HepG2 (cell line): Measurements from ENCODE around the gene DCUN1D4. TPM values are rescaled to one million over a fixed set of nuclear protein-coding genes. Genes with fewer than 3 reads are reported as not detected.
"Not testable (repeated sequence)": the region's sequence is repeated elsewhere in the genome, so short reads cannot be mapped to it uniquely, and the experiment has no call there.

Source experiments
- ATAC-seq: fragments of 200-7000 bp; cut with Tn5 transposase; 3 replicates; pipeline ENCODE4 v1.9.1; 2020; ENCODE audit warnings: mild to moderate bottlenecking, moderate library complexity
- BruUV-seq: library from RNA; stranded (reverse); fragments of 400-500 nt; replicated peaks from 2 replicates; lab custom pipeline; 2021; lab: Mats Ljungman, UMichigan
- CTCF ChIA-PET: fragments of 300-600 bp; formaldehyde crosslinking; extraction: SDS; loops from one replicate; lab custom pipeline; 2021; ENCODE audit warnings: low total read pairs, inconsistent platforms, low intra/inter-chr PET ratio; lab: Yijun Ruan, JAX
- POLR2A ChIA-PET: fragments of 350-600 bp; sonication (Branson Sonifier 250); formaldehyde crosslinking; loops from one replicate; lab custom pipeline; 2020; ENCODE audit warnings: antibody characterized with exemption, inconsistent platforms; lab: Yijun Ruan, JAX
- DNase-seq: peaks from one replicate; pipeline ENCODE4 v3.0.0-alpha.2; 2015; ENCODE audit warnings: low spot score
- FAIRE-seq: peaks from 3 replicates; lab custom pipeline; 2011; peaks lifted over from hg19 to GRCh38; lab: Jason Lieb, UNC
- H2AFZ ChIP-seq: one replicate; pipeline ENCODE4 v1.6.1; 2011; ENCODE audit warnings: low read length, inconsistent platforms
- H3K27ac ChIP-seq: fragments of 300-600 bp; 3 replicates; pipeline ENCODE4 v1.8.0; 2011; ENCODE audit warnings: mixed run types, mild to moderate bottlenecking, mixed read lengths, low read length, inconsistent platforms; ENCODE audit not compliant: insufficient read depth; ENCODE audit errors: extremely low read length
- H3K27me3 ChIP-seq, 2 experiments: fragments of 200-600 bp in 1 of 2; 2 replicates in 1 of 2; 3 replicates in 1 of 2; pipeline versions ENCODE4 v1.6.0 to v1.8.0; 2011; ENCODE audit warnings: low read length in 2 of 2, mild to moderate bottlenecking in 2 of 2, moderate library complexity in 2 of 2, inconsistent platforms in 1 of 2; ENCODE audit not compliant: insufficient read depth in 2 of 2, control insufficient read depth in 1 of 2
- H3K36me3 ChIP-seq, 2 experiments: fragments of 200-600 bp in 1 of 2; replicated peaks in 1 of 2; 2 replicates in 1 of 2; 3 replicates in 1 of 2; pipeline versions ENCODE4 v1.5.1 to v1.8.0; 2011; ENCODE audit warnings: low read length in 2 of 2, inconsistent platforms in 1 of 2; ENCODE audit not compliant: insufficient read depth in 2 of 2, control insufficient read depth in 1 of 2
- H3K4me1 ChIP-seq: 2 replicates; pipeline ENCODE4 v1.5.1; 2012; ENCODE audit warnings: low read length, inconsistent platforms; ENCODE audit not compliant: insufficient read depth
- H3K4me2 ChIP-seq: 2 replicates; pipeline ENCODE4 v1.6.0; 2011; ENCODE audit warnings: low read depth, low read length, inconsistent platforms
- H3K4me3 ChIP-seq, 3 experiments: fragments of 200-600 bp in 1 of 3; sonication (generic), shearing (Covaris generic) in 1 of 3; replicated peaks in 1 of 3; 2 replicates each; pipeline ENCODE4 v1.5.1; 2011 to 2016; ENCODE audit warnings: low read length in 3 of 3, inconsistent platforms in 2 of 3, low read depth in 2 of 3, mild to moderate bottlenecking in 2 of 3, control low read depth in 1 of 3, mixed read lengths in 1 of 3; ENCODE audit not compliant: insufficient read depth in 1 of 3
- H3K79me2 ChIP-seq: one replicate; pipeline ENCODE4 v1.6.1; 2011; ENCODE audit warnings: low read length, inconsistent platforms; ENCODE audit not compliant: insufficient read depth
- H3K9ac ChIP-seq: 2 replicates; pipeline ENCODE4 v1.6.0; 2011; ENCODE audit warnings: mild to moderate bottlenecking, low read depth, low read length, inconsistent platforms; ENCODE audit not compliant: insufficient read depth
- H3K9me3 ChIP-seq: 2 replicates; pipeline ENCODE4 v1.5.1; 2012; ENCODE audit warnings: mild to moderate bottlenecking, low read length
- H4K20me1 ChIP-seq: 2 replicates; pipeline ENCODE4 v1.6.0; 2011; ENCODE audit warnings: inconsistent platforms, mild to moderate bottlenecking, low read length, moderate library complexity; ENCODE audit not compliant: insufficient read depth
- FUBP1 ChIP-seq: sonication (generic); formaldehyde crosslinking; IDR thresholded peaks from 2 replicates; pipeline ENCODE4 v1.5.1; 2020; ENCODE audit warnings: missing genetic modification reagents, mild to moderate bottlenecking, borderline replicate concordance
- SAP130 ChIP-seq: IDR thresholded peaks from 2 replicates; pipeline ENCODE4 v1.6.1; 2016; ENCODE audit warnings: low read depth
- ZNF678 ChIP-seq: sonication (generic); formaldehyde crosslinking; IDR thresholded peaks from 2 replicates; pipeline ENCODE4 v1.4.0; 2020; ENCODE audit warnings: mild to moderate bottlenecking, missing genetic modification reagents
- WGBS: methylation state at CpG from one replicate; pipeline ENCODE4 v1.1.6; 2017; ENCODE audit warnings: low lambda C conversion rate; 5-methylcytosine and 5-hydroxymethylcytosine counted together
- in situ Hi-C: cut with HindIII; loops from 2 replicates; pipeline ENCODE4 v1.10.0; 2017; ENCODE audit warnings: low pct_unique_long_range_greater_than_20kb; ENCODE audit not compliant: extremely low pct_ligation_motif_present
- intact Hi-C: fragments of 100-400 bp; cut with micrococcal nuclease; formaldehyde crosslinking; loops from one replicate; pipeline ENCODE4 v1.10.0; 2022; ENCODE audit not compliant: unreplicated experiment
- polyA plus RNA-seq, 8 experiments: library from polyadenylated mRNA; depleted of rRNA in 3 of 8; stranded (reverse) in 7 of 8; unstranded in 1 of 8; fragments of >200 nt; fragmentation: Illumina TruSeq in 4 of 8; extraction: Trizol in 4 of 8; gene quantifications; 2 replicates each; pipeline versions ENCODE4 v1.2.1 to v1.2.3, GENCODE V29; 2011 to 2016; ENCODE audit warnings: low read depth in 4 of 8, missing spikeins in 1 of 8, mixed read lengths in 1 of 8; ENCODE audit not compliant: insufficient read depth in 1 of 8
- total RNA-seq, 5 experiments: library from RNA; depleted of rRNA; stranded (reverse); fragments of >200 nt; fragmentation: Illumina TruSeq; extraction: Trizol; gene quantifications; 2 replicates each; pipeline ENCODE4 v1.2.3, GENCODE V29; 2016; ENCODE audit warnings: low read depth in 1 of 5
- TF ChIP-seq, protein P1 (sequence below): sonication (generic); formaldehyde crosslinking; IDR thresholded peaks from 2 replicates; pipeline ENCODE4 v1.8.0; 2022; ENCODE audit warnings: mild to moderate bottlenecking, missing genetic modification reagents; ENCODE audit not compliant: insufficient replicate concordance

DCUN1D4 gene
- total and polyA plus RNA-seq, 2 of the 13 experiments (the other 11 are each of a cell fraction or from before 2014, with no cell fraction given) = 27.9 to 44.4 TPM

DNA sequence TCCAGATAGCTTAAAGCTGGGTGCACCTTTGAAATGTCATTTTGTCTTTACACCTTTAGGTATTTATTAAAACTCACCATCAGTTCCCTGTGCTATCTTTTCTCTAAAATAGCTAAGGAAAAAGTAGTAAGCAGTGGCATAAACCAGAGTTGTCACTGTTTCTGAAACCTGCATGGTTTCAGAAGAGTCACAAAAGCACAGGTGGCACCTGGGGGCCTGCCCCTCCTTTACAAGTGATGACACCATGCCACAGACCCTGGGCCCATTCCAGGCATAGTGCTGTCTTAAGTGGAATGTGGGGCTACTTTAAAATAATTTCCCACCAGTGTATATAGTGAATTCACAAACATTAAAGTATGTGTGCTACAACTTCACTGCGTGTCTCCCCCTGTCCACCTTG, 47.8 kb downstream of the DCUN1D4 start (continued):
- TF ChIP-seq, protein P1, sequence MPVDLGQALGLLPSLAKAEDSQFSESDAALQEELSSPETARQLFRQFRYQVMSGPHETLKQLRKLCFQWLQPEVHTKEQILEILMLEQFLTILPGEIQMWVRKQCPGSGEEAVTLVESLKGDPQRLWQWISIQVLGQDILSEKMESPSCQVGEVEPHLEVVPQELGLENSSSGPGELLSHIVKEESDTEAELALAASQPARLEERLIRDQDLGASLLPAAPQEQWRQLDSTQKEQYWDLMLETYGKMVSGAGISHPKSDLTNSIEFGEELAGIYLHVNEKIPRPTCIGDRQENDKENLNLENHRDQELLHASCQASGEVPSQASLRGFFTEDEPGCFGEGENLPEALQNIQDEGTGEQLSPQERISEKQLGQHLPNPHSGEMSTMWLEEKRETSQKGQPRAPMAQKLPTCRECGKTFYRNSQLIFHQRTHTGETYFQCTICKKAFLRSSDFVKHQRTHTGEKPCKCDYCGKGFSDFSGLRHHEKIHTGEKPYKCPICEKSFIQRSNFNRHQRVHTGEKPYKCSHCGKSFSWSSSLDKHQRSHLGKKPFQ (CRISPR knock-in tag) = no peak
- TF ChIP-seq ZNF678 (CRISPR knock-in tag) (no peak), FUBP1 (CRISPR knock-in tag) (no peak), SAP130 (CRISPR knock-in tag) (no peak)

- H4K20me1 ChIP-seq, H3K4me3 ChIP-seq, H3K9ac ChIP-seq, in situ Hi-C loops, POLR2A ChIA-PET, DNase-seq, H3K27me3 ChIP-seq, H3K27ac ChIP-seq, CTCF ChIA-PET, FAIRE-seq, ATAC-seq, H3K79me2 ChIP-seq, BruUV-seq, H2AFZ ChIP-seq, intact Hi-C loops, H3K9me3 ChIP-seq, H3K4me2 ChIP-seq: not testable (repeated sequence)
- 96% methylated on average over 13 of the region's 16 CpGs for WGBS
- H3K4me1 ChIP-seq = peaks cover 13% of the 10 kb centered on the region
- H3K36me3 ChIP-seq = peaks cover 1 to 25% of the 10 kb centered on the region in 2 experiments; a peak in 3 of 5 replicates
Measured at GRCh38 chr4:51893402-51893801, 50.4 kb downstream of the DCUN1D4 start.
